SK-N-SH (cell line): ENCODE results near the gene NEU2. TPM values are rescaled to one million over a fixed set of nuclear protein-coding genes. Genes with fewer than 3 reads are reported as not detected.

ENCODE experiments used
- CTCF ChIA-PET: fragments of 300-600, 350-600 bp; formaldehyde crosslinking; extraction: SDS; loops from one replicate; lab custom pipeline; 2021; lab: Yijun Ruan, JAX
- POLR2A ChIA-PET: fragments of 350-600 bp; sonication (Branson Sonifier 250); formaldehyde crosslinking; extraction: SDS; loops from one replicate; lab custom pipeline; 2020; ENCODE audit warnings: antibody characterized with exemption, inconsistent platforms; lab: Yijun Ruan, JAX
- DNase-seq: peaks from one replicate; pipeline ENCODE4 v3.0.0; 2012
- H2AFZ ChIP-seq: fragments of 200-600 bp; sonication (generic); 2 replicates; pipeline ENCODE4 v1.8.1; 2016; ENCODE audit warnings: antibody characterized with exemption, mild to moderate bottlenecking, low read depth
- H3F3A ChIP-seq: fragments of 200-600 bp; sonication (generic); replicated peaks from 2 replicates; pipeline ENCODE3; 2016; ENCODE audit warnings: antibody characterized with exemption, mild to moderate bottlenecking; ENCODE audit not compliant: insufficient read depth
- H3K27ac ChIP-seq, 2 experiments: fragments of 200-500 bp in 1 of 2; fragments of 200-600 bp in 1 of 2; sonication (Bioruptor generic) in 1 of 2; sonication (generic), shearing (Covaris generic) in 1 of 2; 2 replicates each; pipeline versions ENCODE4 v1.5.1 to v1.6.1; 2014 to 2016; ENCODE audit warnings: low read depth in 2 of 2, inconsistent platforms in 1 of 2, low read length in 1 of 2, mild to moderate bottlenecking in 1 of 2, mixed read lengths in 1 of 2
- H3K27me3 ChIP-seq: fragments of 200-600 bp; sonication (generic), shearing (Covaris generic); 2 replicates; pipeline ENCODE4 v1.6.1; 2016; ENCODE audit warnings: mixed run types; ENCODE audit not compliant: insufficient read depth
- H3K36me3 ChIP-seq, 2 experiments: fragments of 200-500 bp in 1 of 2; fragments of 200-600 bp in 1 of 2; sonication (Bioruptor generic) in 1 of 2; sonication (generic) in 1 of 2; replicated peaks in 1 of 2; 2 replicates each; pipeline versions ENCODE3 to v1.5.1; 2014 to 2016; ENCODE audit warnings: low read length in 1 of 2, mild to moderate bottlenecking in 1 of 2; ENCODE audit not compliant: insufficient read depth in 2 of 2, control insufficient read depth in 1 of 2
- H3K4me1 ChIP-seq, 2 experiments: fragments of 200-500 bp in 1 of 2; fragments of 200-600 bp in 1 of 2; sonication (Bioruptor generic) in 1 of 2; sonication (generic), shearing (Covaris generic) in 1 of 2; 2 replicates each; pipeline versions ENCODE4 v1.5.1 to v1.6.1; 2014 to 2016; ENCODE audit warnings: low read depth in 1 of 2, low read length in 1 of 2, mixed run types in 1 of 2; ENCODE audit not compliant: insufficient read depth in 2 of 2, control insufficient read depth in 1 of 2
- H3K4me2 ChIP-seq: fragments of 200-600 bp; sonication (generic), shearing (Covaris generic); 2 replicates; pipeline ENCODE4 v1.6.1; 2017; ENCODE audit warnings: mixed run types
- H3K4me3 ChIP-seq, 2 experiments: fragments of 200-500 bp in 1 of 2; fragments of 200-600 bp in 1 of 2; sonication (Bioruptor generic) in 1 of 2; sonication (generic), shearing (Covaris generic) in 1 of 2; 2 replicates each; pipeline versions ENCODE4 v1.5.1 to v1.8.1; 2014 to 2016; ENCODE audit warnings: low read depth in 2 of 2, inconsistent platforms in 1 of 2, low read length in 1 of 2, mild to moderate bottlenecking in 1 of 2, mixed read lengths in 1 of 2, moderate library complexity in 1 of 2
- H3K79me2 ChIP-seq: fragments of 200-600 bp; sonication (generic); 2 replicates; pipeline ENCODE4 v1.8.1; 2017; ENCODE audit warnings: mild to moderate bottlenecking; ENCODE audit not compliant: insufficient read depth
- H3K9ac ChIP-seq: fragments of 200-600 bp; sonication (generic); 2 replicates; pipeline ENCODE4 v1.6.1; 2017; ENCODE audit warnings: mixed run types
- H3K9me2 ChIP-seq: fragments of 200-600 bp; sonication (generic); 2 replicates; pipeline ENCODE4 v1.6.1; 2017; ENCODE audit warnings: mixed run types
- H3K9me3 ChIP-seq: fragments of 200-600 bp; sonication (generic); 2 replicates; pipeline ENCODE4 v1.6.1; 2017; ENCODE audit warnings: mixed run types, mild to moderate bottlenecking, moderate library complexity
- H4K20me1 ChIP-seq: fragments of 200-600 bp; sonication (generic); 2 replicates; pipeline ENCODE4 v1.6.1; 2017; ENCODE audit warnings: mild to moderate bottlenecking, mixed run types; ENCODE audit not compliant: insufficient read depth
- EZH2phosphoT487 ChIP-seq: fragments of 200-600 bp; sonication (generic); IDR thresholded peaks from 2 replicates; pipeline ENCODE4 v1.6.1; 2017; ENCODE audit warnings: low read depth, mixed run types, mild to moderate bottlenecking, antibody characterized with exemption, moderate library complexity, borderline replicate concordance
- FOSL2 ChIP-seq: IDR thresholded peaks from 2 replicates; pipeline ENCODE4 v1.4.0; 2012; ENCODE audit warnings: low read depth, mild to moderate bottlenecking, moderate library complexity, borderline replicate concordance
- FOXJ3 ChIP-seq: sonication (generic); formaldehyde crosslinking; IDR thresholded peaks from 2 replicates; pipeline ENCODE4 v1.5.1; 2020; ENCODE audit warnings: mild to moderate bottlenecking, missing genetic modification reagents
- FOXM1 ChIP-seq: IDR thresholded peaks from 2 replicates; pipeline ENCODE4 v1.4.0; 2012; ENCODE audit warnings: low read depth, mild to moderate bottlenecking
- GABPA ChIP-seq: IDR thresholded peaks from 2 replicates; pipeline ENCODE4 v1.4.0; 2012; ENCODE audit warnings: low read depth, mild to moderate bottlenecking
- JUND ChIP-seq: IDR thresholded peaks from 2 replicates; pipeline ENCODE4 v1.4.0; 2012
- MAX ChIP-seq: IDR thresholded peaks from 2 replicates; pipeline ENCODE4 v1.4.0; 2012; ENCODE audit warnings: low read depth
- POLR2AphosphoS5 ChIP-seq: IDR thresholded peaks from 2 replicates; pipeline ENCODE4 v1.6.1; 2012; ENCODE audit warnings: low read depth, low read length
- REST ChIP-seq: IDR thresholded peaks from 2 replicates; pipeline ENCODE4 v1.6.1; 2012; ENCODE audit warnings: mild to moderate bottlenecking, low read depth, low read length, moderate library complexity
- WGBS: methylation state at CpG from one replicate; pipeline ENCODE4 v1.1.6; 2017; ENCODE audit warnings: low lambda C conversion rate; 5-methylcytosine and 5-hydroxymethylcytosine counted together
- polyA plus RNA-seq, 3 experiments: library from polyadenylated mRNA; depleted of rRNA; stranded (reverse); fragments of >200 nt; gene quantifications; 2 replicates each; pipeline ENCODE4 v1.2.3, GENCODE V29; 2012
- TF ChIP-seq, protein P1 (sequence below): fragments of 200-600 bp; sonication (generic); IDR thresholded peaks from 2 replicates; pipeline ENCODE4 v1.6.1; 2017; ENCODE audit warnings: antibody characterized with exemption, mild to moderate bottlenecking, moderate library complexity
- TF ChIP-seq, protein P2 (sequence below): IDR thresholded peaks from 2 replicates; pipeline ENCODE4 v1.4.0; 2012; ENCODE audit warnings: low read depth, borderline replicate concordance
- TF ChIP-seq, protein P3 (sequence below): fragments of 150-350 bp; IDR thresholded peaks from 2 replicates; pipeline ENCODE4 v1.6.1; 2016; ENCODE audit warnings: mild to moderate bottlenecking, low read depth, low read length

NEU2 gene
- polyA plus RNA-seq, 1 of the 3 experiments (the other 2 are of a cell fraction): not detected

GRCh38 chr2:233062451-233062850 is 30.0 kb downstream of the NEU2 start:
- H3K4me3 ChIP-seq: no peak overlapping the region
- WGBS: 49% methylated on average over 2 of the region's 4 CpGs
- H3F3A ChIP-seq: no peaks in the 10 kb centered on the region
- H3K9me2 ChIP-seq: no peaks in the 10 kb centered on the region
- H3K79me2 ChIP-seq: no peaks in the 10 kb centered on the region
- H4K20me1 ChIP-seq: no peaks in the 10 kb centered on the region
- peaks cover 0 to 17% of the 10 kb centered on the region in 2 experiments; a peak in 1 of 4 replicates for H3K4me1 ChIP-seq
- no peak overlapping the region for H3K27ac ChIP-seq
- no peak overlapping the region for H2AFZ ChIP-seq
- POLR2A ChIA-PET: no interaction called here
- H3K9me3 ChIP-seq: no peaks in the 10 kb centered on the region
- no peak for DNase-seq
- no peak overlapping the region for H3K9ac ChIP-seq
- no peak overlapping the region for H3K4me2 ChIP-seq
- no peak for TF ChIP-seq EZH2phosphoT487
- no peak for TF ChIP-seq FOXJ3 (CRISPR knock-in tag)
- TF ChIP-seq, protein P1, sequence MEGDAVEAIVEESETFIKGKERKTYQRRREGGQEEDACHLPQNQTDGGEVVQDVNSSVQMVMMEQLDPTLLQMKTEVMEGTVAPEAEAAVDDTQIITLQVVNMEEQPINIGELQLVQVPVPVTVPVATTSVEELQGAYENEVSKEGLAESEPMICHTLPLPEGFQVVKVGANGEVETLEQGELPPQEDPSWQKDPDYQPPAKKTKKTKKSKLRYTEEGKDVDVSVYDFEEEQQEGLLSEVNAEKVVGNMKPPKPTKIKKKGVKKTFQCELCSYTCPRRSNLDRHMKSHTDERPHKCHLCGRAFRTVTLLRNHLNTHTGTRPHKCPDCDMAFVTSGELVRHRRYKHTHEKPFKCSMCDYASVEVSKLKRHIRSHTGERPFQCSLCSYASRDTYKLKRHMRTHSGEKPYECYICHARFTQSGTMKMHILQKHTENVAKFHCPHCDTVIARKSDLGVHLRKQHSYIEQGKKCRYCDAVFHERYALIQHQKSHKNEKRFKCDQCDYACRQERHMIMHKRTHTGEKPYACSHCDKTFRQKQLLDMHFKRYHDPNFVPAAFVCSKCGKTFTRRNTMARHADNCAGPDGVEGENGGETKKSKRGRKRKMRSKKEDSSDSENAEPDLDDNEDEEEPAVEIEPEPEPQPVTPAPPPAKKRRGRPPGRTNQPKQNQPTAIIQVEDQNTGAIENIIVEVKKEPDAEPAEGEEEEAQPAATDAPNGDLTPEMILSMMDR: no peak
- TF ChIP-seq FOXM1: no peak
- no peak for TF ChIP-seq POLR2AphosphoS5
- no peak for TF ChIP-seq FOSL2
- TF ChIP-seq, protein P2, sequence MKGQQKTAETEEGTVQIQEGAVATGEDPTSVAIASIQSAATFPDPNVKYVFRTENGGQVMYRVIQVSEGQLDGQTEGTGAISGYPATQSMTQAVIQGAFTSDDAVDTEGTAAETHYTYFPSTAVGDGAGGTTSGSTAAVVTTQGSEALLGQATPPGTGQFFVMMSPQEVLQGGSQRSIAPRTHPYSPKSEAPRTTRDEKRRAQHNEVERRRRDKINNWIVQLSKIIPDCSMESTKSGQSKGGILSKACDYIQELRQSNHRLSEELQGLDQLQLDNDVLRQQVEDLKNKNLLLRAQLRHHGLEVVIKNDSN: no peak
- no peak for TF ChIP-seq JUND
- TF ChIP-seq GABPA: no peak
- TF ChIP-seq MAX: no peak
- TF ChIP-seq, all 33 proteins: peak for 0
- Histone ChIP-seq H3K27me3 (no peaks in the 10 kb centered on the region), H3K36me3 (no peaks in the 10 kb centered on the region)
- CTCF ChIA-PET: interaction anchor here (1.0 to 1.2 kb wide), 2 partner anchors 9 to 188 kb away, joined by 3 to 4 read pairs; no protein-coding TSS in a partner anchor

DNA sequence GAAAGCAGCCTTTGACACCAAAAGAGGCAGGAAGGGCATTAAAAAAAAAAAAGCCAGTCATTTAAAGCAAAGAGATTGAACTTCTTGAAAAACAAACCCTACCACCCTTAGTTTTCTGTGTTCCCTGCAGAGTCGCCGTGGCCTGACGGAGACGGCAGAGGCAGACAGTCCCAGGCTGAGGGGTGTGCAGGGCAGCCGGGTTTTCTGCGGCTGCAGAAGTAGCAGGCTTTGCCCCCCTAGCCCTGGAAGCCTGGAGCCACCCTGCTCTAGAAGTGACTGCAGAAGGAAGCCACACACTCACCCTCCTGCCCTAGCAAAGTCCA is 30.4 kb downstream of the NEU2 start:
- DNase-seq: no peak
- Histone ChIP-seq H3K27ac (no peak overlapping the region), H3K9me2 (no peaks in the 10 kb centered on the region), H3K4me1 (peaks cover 0 to 16% of the 10 kb centered on the region in 2 experiments; a peak in 1 of 4 replicates), H3K4me3 (no peak overlapping the region), H4K20me1 (no peaks in the 10 kb centered on the region), H2AFZ (no peak overlapping the region), H3K79me2 (no peaks in the 10 kb centered on the region), H3K36me3 (no peaks in the 10 kb centered on the region), H3K4me2 (no peak overlapping the region), H3K9me3 (no peaks in the 10 kb centered on the region), H3K9ac (no peak overlapping the region), H3K27me3 (no peaks in the 10 kb centered on the region), H3F3A (no peaks in the 10 kb centered on the region)
- POLR2A ChIA-PET: no interaction called here
- WGBS: 98% methylated on average over 4 of the region's 6 CpGs
- TF ChIP-seq REST (no peak), JUND (no peak)
- TF ChIP-seq, protein P3, sequence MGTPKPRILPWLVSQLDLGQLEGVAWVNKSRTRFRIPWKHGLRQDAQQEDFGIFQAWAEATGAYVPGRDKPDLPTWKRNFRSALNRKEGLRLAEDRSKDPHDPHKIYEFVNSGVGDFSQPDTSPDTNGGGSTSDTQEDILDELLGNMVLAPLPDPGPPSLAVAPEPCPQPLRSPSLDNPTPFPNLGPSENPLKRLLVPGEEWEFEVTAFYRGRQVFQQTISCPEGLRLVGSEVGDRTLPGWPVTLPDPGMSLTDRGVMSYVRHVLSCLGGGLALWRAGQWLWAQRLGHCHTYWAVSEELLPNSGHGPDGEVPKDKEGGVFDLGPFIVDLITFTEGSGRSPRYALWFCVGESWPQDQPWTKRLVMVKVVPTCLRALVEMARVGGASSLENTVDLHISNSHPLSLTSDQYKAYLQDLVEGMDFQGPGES: no peak
- CTCF ChIA-PET: interaction anchor here (3.7 kb wide), 1 partner anchor 9 kb away, joined by 23 read pairs; no protein-coding TSS in a partner anchor
